Measurements from ENCODE around the gene WNT5A. TPM values are rescaled to one million over a fixed set of nuclear protein-coding genes. Genes with fewer than 3 reads are reported as not detected.

WNT5A gene
- total and polyA plus RNA-seq, 2 donors (not counting 1 experiment from before 2014, with no cell fraction given), result 117 to 224 TPM

GRCh38 chr3:55439657-55440056 is 47.4 kb downstream of the WNT5A start:
- no peak overlapping the region for H3K4me3 ChIP-seq (replicated peaks in 1 of 4; ENCODE audit: control extremely low read depth in 1 of 4, insufficient read depth in 1 of 4, low read depth in 3 of 4, low read length in 4 of 4)
- H3K27me3 ChIP-seq (ENCODE audit: control insufficient read depth, insufficient read depth, low read length), result no peaks in the 10 kb centered on the region
- no peaks in the 10 kb centered on the region for H3K9me3 ChIP-seq (ENCODE audit: control insufficient read depth, insufficient read depth, low read depth, low read length)
- H3K79me2 ChIP-seq (ENCODE audit: control insufficient read depth, insufficient read depth, low read length), result no peaks in the 10 kb centered on the region
- H3K27ac ChIP-seq (ENCODE audit: insufficient read depth, low read length), result no peak overlapping the region
- no peaks in the 10 kb centered on the region for H4K20me1 ChIP-seq (ENCODE audit: control insufficient read depth, extremely low read depth, insufficient read depth, low read length)
- DNase-seq (ENCODE audit: low read depth in 2 of 2), result no peak
- no peak overlapping the region for H3K4me2 ChIP-seq (ENCODE audit: extremely low read depth, insufficient read depth, low read length)
- no peak overlapping the region for H3K9ac ChIP-seq (ENCODE audit: insufficient read depth, low read length)
- no peaks in the 10 kb centered on the region for H3K36me3 ChIP-seq (ENCODE audit: control insufficient read depth, insufficient read depth, low read length)
- no peak for TF ChIP-seq CTCF (conservative IDR thresholded peaks at IDR 0.05 in 1 of 2, IDR thresholded peaks at IDR 0.05 in 1 of 2; ENCODE audit: low read depth in 1 of 2, low read length in 2 of 2)
- no peak for TF ChIP-seq EZH2 (IDR thresholded peaks at IDR 0.05; ENCODE audit: low read length, missing control alignments)
- no peak overlapping the region for H2AFZ ChIP-seq (ENCODE audit: low read length)
- no peaks in the 10 kb centered on the region for H3K4me1 ChIP-seq (ENCODE audit: control insufficient read depth, extremely low read depth, insufficient read depth, low read length)

GRCh38 chr3:55436644-55437043 is 50.5 kb downstream of the WNT5A start:
- H3K27ac ChIP-seq (ENCODE audit: insufficient read depth, low read length), result no peak overlapping the region
- H3K9ac ChIP-seq (ENCODE audit: insufficient read depth, low read length), result no peak overlapping the region
- TF ChIP-seq CTCF (conservative IDR thresholded peaks at IDR 0.05 in 1 of 2, IDR thresholded peaks at IDR 0.05 in 1 of 2; ENCODE audit: low read depth in 1 of 2, low read length in 2 of 2) (no peak), EZH2 (IDR thresholded peaks at IDR 0.05; ENCODE audit: low read length, missing control alignments) (no peak)
- no peaks in the 10 kb centered on the region for H3K4me1 ChIP-seq (ENCODE audit: control insufficient read depth, extremely low read depth, insufficient read depth, low read length)
- H3K9me3 ChIP-seq (ENCODE audit: control insufficient read depth, insufficient read depth, low read depth, low read length), result no peaks in the 10 kb centered on the region
- no peak for DNase-seq (ENCODE audit: low read depth in 2 of 2)
- H4K20me1 ChIP-seq (ENCODE audit: control insufficient read depth, extremely low read depth, insufficient read depth, low read length), result no peaks in the 10 kb centered on the region
- H3K4me2 ChIP-seq (ENCODE audit: extremely low read depth, insufficient read depth, low read length), result no peak overlapping the region
- no peak overlapping the region for H3K4me3 ChIP-seq (replicated peaks in 1 of 4; ENCODE audit: control extremely low read depth in 1 of 4, insufficient read depth in 1 of 4, low read depth in 3 of 4, low read length in 4 of 4)
- no peak overlapping the region for H2AFZ ChIP-seq (ENCODE audit: low read length)
- no peaks in the 10 kb centered on the region for H3K36me3 ChIP-seq (ENCODE audit: control insufficient read depth, insufficient read depth, low read length)
- H3K79me2 ChIP-seq (ENCODE audit: control insufficient read depth, insufficient read depth, low read length), result no peaks in the 10 kb centered on the region
- no peaks in the 10 kb centered on the region for H3K27me3 ChIP-seq (ENCODE audit: control insufficient read depth, insufficient read depth, low read length)

DNA sequence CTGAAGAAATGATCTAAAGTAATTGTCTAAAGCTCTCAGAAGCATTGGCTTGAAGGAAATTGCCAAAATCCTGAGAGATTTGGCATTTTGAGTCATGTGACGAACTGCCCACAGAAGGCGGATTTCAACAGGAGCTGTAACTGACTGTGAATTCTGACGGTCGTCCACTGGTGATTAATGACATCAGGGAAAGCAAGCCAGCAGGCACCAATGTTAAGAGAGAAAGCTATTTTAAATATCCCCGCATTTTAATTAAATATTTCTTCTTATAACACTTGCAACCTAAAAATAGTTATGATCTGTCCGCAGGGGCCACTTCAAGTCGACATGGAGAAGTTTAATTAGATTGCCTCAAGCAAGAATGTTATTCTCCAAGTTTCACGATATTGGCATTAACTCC is 51.6 kb downstream of the WNT5A start:
- Histone ChIP-seq H3K9me3 (ENCODE audit: control insufficient read depth, insufficient read depth, low read depth, low read length) (no peaks in the 10 kb centered on the region), H3K9ac (ENCODE audit: insufficient read depth, low read length) (no peak overlapping the region), H3K36me3 (ENCODE audit: control insufficient read depth, insufficient read depth, low read length) (no peaks in the 10 kb centered on the region), H3K79me2 (ENCODE audit: control insufficient read depth, insufficient read depth, low read length) (no peaks in the 10 kb centered on the region), H3K4me1 (ENCODE audit: control insufficient read depth, extremely low read depth, insufficient read depth, low read length) (no peaks in the 10 kb centered on the region), H3K27me3 (ENCODE audit: control insufficient read depth, insufficient read depth, low read length) (no peaks in the 10 kb centered on the region), H2AFZ (ENCODE audit: low read length) (no peak overlapping the region), H3K4me3 (replicated peaks in 1 of 4; ENCODE audit: control extremely low read depth in 1 of 4, insufficient read depth in 1 of 4, low read depth in 3 of 4, low read length in 4 of 4) (no peak overlapping the region), H3K27ac (ENCODE audit: insufficient read depth, low read length) (no peak overlapping the region), H4K20me1 (ENCODE audit: control insufficient read depth, extremely low read depth, insufficient read depth, low read length) (no peaks in the 10 kb centered on the region), H3K4me2 (ENCODE audit: extremely low read depth, insufficient read depth, low read length) (no peak overlapping the region)
- no peak for TF ChIP-seq CTCF (conservative IDR thresholded peaks at IDR 0.05 in 1 of 2, IDR thresholded peaks at IDR 0.05 in 1 of 2; ENCODE audit: low read depth in 1 of 2, low read length in 2 of 2)
- no peak for TF ChIP-seq EZH2 (IDR thresholded peaks at IDR 0.05; ENCODE audit: low read length, missing control alignments)
- peak in 1 of 2 donors; percentile 20 for DNase-seq (ENCODE audit: low read depth in 2 of 2)
